H9 (cell line): Measurements from ENCODE around the gene UCKL1. TPM values are rescaled to one million over a fixed set of nuclear protein-coding genes. Genes with fewer than 3 reads are reported as not detected.

Experiments used
- DNase-seq: peaks from one replicate; pipeline ENCODE4 v3.0.0-alpha.2; 2017
- H2AFZ ChIP-seq: one replicate; pipeline ENCODE4 v1.6.1; 2013; ENCODE audit warnings: mild to moderate bottlenecking, low read length, control low read depth, moderate library complexity
- H2AK5ac ChIP-seq: 2 replicates; pipeline ENCODE4 v1.6.1; 2013; ENCODE audit warnings: low read length, control low read depth, mixed read lengths; ENCODE audit not compliant: insufficient read length
- H2BK120ac ChIP-seq: one replicate; pipeline ENCODE4 v1.6.1; 2013; ENCODE audit warnings: low read depth, mild to moderate bottlenecking, low read length, control low read depth, inconsistent platforms; ENCODE audit not compliant: poor library complexity, severe bottlenecking
- H2BK12ac ChIP-seq: 2 replicates; pipeline ENCODE4 v1.6.1; 2013; ENCODE audit warnings: low read length, control low read depth, mixed read lengths, low read depth; ENCODE audit not compliant: insufficient read length
- H2BK15ac ChIP-seq: 2 replicates; pipeline ENCODE4 v1.6.1; 2013; ENCODE audit warnings: low read depth, low read length, control low read depth
- H2BK20ac ChIP-seq: one replicate; pipeline ENCODE4 v1.6.1; 2013; ENCODE audit warnings: low read depth, mild to moderate bottlenecking, low read length, control low read depth, inconsistent platforms; ENCODE audit not compliant: poor library complexity, severe bottlenecking
- H2BK5ac ChIP-seq: 2 replicates; pipeline ENCODE4 v1.6.1; 2013; ENCODE audit warnings: low read length, control low read depth, mixed read lengths; ENCODE audit not compliant: insufficient read length
- H3K14ac ChIP-seq: 2 replicates; pipeline ENCODE4 v1.6.1; 2013; ENCODE audit warnings: low read length, control low read depth; ENCODE audit not compliant: insufficient read depth
- H3K18ac ChIP-seq: 2 replicates; pipeline ENCODE4 v1.6.1; 2013; ENCODE audit warnings: low read depth, mild to moderate bottlenecking, mixed read lengths, low read length, control low read depth; ENCODE audit not compliant: insufficient read length
- H3K23ac ChIP-seq: 2 replicates; pipeline ENCODE4 v1.6.1; 2013; ENCODE audit warnings: low read length, control low read depth, mixed read lengths, low read depth; ENCODE audit not compliant: insufficient read length
- H3K23me2 ChIP-seq: 2 replicates; pipeline ENCODE4 v1.6.1; 2013; ENCODE audit warnings: low read depth, mild to moderate bottlenecking, mixed read lengths, low read length, control low read depth; ENCODE audit not compliant: insufficient read length, poor library complexity, severe bottlenecking
- H3K27ac ChIP-seq: 2 replicates; pipeline ENCODE4 v1.5.1; 2013; ENCODE audit warnings: low read length, control low read depth, mixed read lengths, low read depth; ENCODE audit not compliant: insufficient read length
- H3K27me3 ChIP-seq: 2 replicates; pipeline ENCODE4 v1.6.1; 2013; ENCODE audit warnings: low read length, control low read depth, inconsistent platforms; ENCODE audit not compliant: insufficient read depth
- H3K4ac ChIP-seq: 2 replicates; pipeline ENCODE4 v1.6.1; 2013; ENCODE audit warnings: low read depth, mild to moderate bottlenecking, control low read depth, inconsistent platforms, low read length, moderate library complexity
- H3K4me1 ChIP-seq: 2 replicates; pipeline ENCODE4 v1.6.1; 2013; ENCODE audit warnings: low read length, control low read depth, inconsistent platforms; ENCODE audit not compliant: insufficient read depth
- H3K4me2 ChIP-seq: 2 replicates; pipeline ENCODE4 v1.6.1; 2013; ENCODE audit warnings: low read length, control low read depth, mixed read lengths; ENCODE audit not compliant: insufficient read length, insufficient read depth
- H3K56ac ChIP-seq: 2 replicates; pipeline ENCODE4 v1.6.1; 2013; ENCODE audit warnings: low read depth, mild to moderate bottlenecking, mixed read lengths, low read length, control low read depth; ENCODE audit not compliant: insufficient read length
- H3K79me1 ChIP-seq: 2 replicates; pipeline ENCODE4 v1.6.1; 2013; ENCODE audit warnings: low read depth, mild to moderate bottlenecking, moderate library complexity, low read length, control low read depth, inconsistent platforms; ENCODE audit not compliant: insufficient read depth, poor library complexity, severe bottlenecking
- H3K79me2 ChIP-seq: 2 replicates; pipeline ENCODE4 v1.6.1; 2013; ENCODE audit warnings: low read length, control low read depth, inconsistent platforms; ENCODE audit not compliant: insufficient read depth
- H3K9ac ChIP-seq: 2 replicates; pipeline ENCODE4 v1.6.1; 2013; ENCODE audit warnings: low read length, control low read depth, mixed read lengths; ENCODE audit not compliant: insufficient read length; ENCODE audit errors: extremely low read depth
- H3K9me3 ChIP-seq: one replicate; pipeline ENCODE4 v1.6.1; 2013; ENCODE audit warnings: low read depth, low read length, inconsistent platforms; ENCODE audit not compliant: control insufficient read depth
- H3T11ph ChIP-seq: one replicate; pipeline ENCODE4 v1.6.1; 2013; ENCODE audit warnings: mild to moderate bottlenecking, low read length, control low read depth, inconsistent platforms
- H4K20me1 ChIP-seq: one replicate; pipeline ENCODE4 v1.6.1; 2013; ENCODE audit not compliant: control insufficient read depth, insufficient read length, insufficient read depth
- H4K5ac ChIP-seq: 2 replicates; pipeline ENCODE4 v1.6.1; 2013; ENCODE audit warnings: low read depth, mild to moderate bottlenecking, mixed read lengths, low read length, control low read depth; ENCODE audit not compliant: insufficient read length
- H4K8ac ChIP-seq: replicated peaks from 2 replicates; pipeline ENCODE4 v1.6.1; 2013; ENCODE audit warnings: low read length, control low read depth, mixed read lengths, low read depth; ENCODE audit not compliant: insufficient read length
- H4K91ac ChIP-seq: 2 replicates; pipeline ENCODE4 v1.6.1; 2013; ENCODE audit warnings: low read depth, mild to moderate bottlenecking, moderate library complexity, mixed read lengths, low read length, control low read depth; ENCODE audit not compliant: insufficient read length
- H3K27ac Mint-ChIP-seq, 3 experiments: 2 replicates in 2 of 3; 3 replicates in 1 of 3; pipeline ENCODE4 v1.8.0; 2020 to 2021; ENCODE audit warnings: mixed read lengths in 3 of 3, mild to moderate bottlenecking in 1 of 3, moderate library complexity in 1 of 3
- H3K27me3 Mint-ChIP-seq: 2 replicates; pipeline ENCODE4 v1.8.0; 2021; ENCODE audit warnings: low read depth, mild to moderate bottlenecking, moderate library complexity, mixed read lengths
- H3K36me3 Mint-ChIP-seq, 3 experiments: 2 replicates in 2 of 3; 3 replicates in 1 of 3; pipeline ENCODE4 v1.8.0; 2020 to 2021; ENCODE audit warnings: low read depth in 3 of 3, mixed read lengths in 3 of 3; ENCODE audit not compliant: insufficient read depth in 1 of 3
- H3K4me1 Mint-ChIP-seq, 2 experiments: 2 replicates each; pipeline ENCODE4 v1.8.0; 2020; ENCODE audit warnings: mixed read lengths in 2 of 2
- H3K4me3 Mint-ChIP-seq, 2 experiments: 2 replicates in 1 of 2; 3 replicates in 1 of 2; pipeline ENCODE4 v1.8.0; 2020 to 2021; ENCODE audit warnings: mild to moderate bottlenecking in 2 of 2, mixed read lengths in 2 of 2, moderate library complexity in 1 of 2
- H3K9me3 Mint-ChIP-seq, 2 experiments: 2 replicates in 1 of 2; 3 replicates in 1 of 2; pipeline ENCODE4 v1.8.0; 2020; ENCODE audit warnings: mild to moderate bottlenecking in 2 of 2, mixed read lengths in 2 of 2, moderate library complexity in 1 of 2
- WGBS: extraction: QIAGEN DNeasy Blood & Tissue Kit; methylation state at CpG from one replicate; pipeline ENCODE4 v1.1.7; 2013; ENCODE audit warnings: missing lambda C conversion rate, low lambda C conversion rate, mixed read lengths; ENCODE audit not compliant: insufficient read length; ENCODE audit errors: extremely low coverage; 5-methylcytosine and 5-hydroxymethylcytosine counted together
- total RNA-seq: library from RNA; stranded (reverse); gene quantifications from 2 replicates; pipeline ENCODE4 v1.2.1, GENCODE V29; 2021
- TF ChIP-seq, protein P1 (sequence below): fragments of 200-600 bp; sonication (generic); conservative IDR thresholded peaks from 3 replicates; pipeline ENCODE4 v1.8.0; 2021; ENCODE audit warnings: antibody characterized with exemption, mild to moderate bottlenecking

Gene UCKL1
- total RNA-seq, 1 experiment from 2014 or later, result 40.9 TPM

DNA sequence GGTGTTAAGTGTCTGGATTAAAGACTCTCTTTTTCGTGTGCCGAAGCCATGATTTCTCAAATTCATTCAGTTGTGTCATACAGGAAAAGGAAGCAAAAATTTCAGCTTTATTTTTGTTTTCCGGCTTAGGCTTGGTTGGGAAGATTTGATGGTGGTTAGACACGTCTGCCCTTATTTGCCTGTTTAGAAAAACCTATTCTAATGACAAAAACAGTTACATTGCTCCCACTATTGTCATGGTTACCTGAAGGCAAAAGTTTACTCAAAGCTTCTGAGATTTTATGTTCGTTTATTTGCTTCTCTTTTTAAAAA lies 60.3 kb downstream of the UCKL1 start:
- Histone ChIP-seq H4K8ac (no peak overlapping the region), H3K4ac (no peak overlapping the region), H3K56ac (no peak overlapping the region), H2BK20ac (no peak overlapping the region), H3K14ac (no peak overlapping the region), H2AFZ (no peak overlapping the region), H3K23ac (no peak overlapping the region), H2AK5ac (no peak overlapping the region), H3K9ac (peak overlapping the region; percentile 46), H4K20me1 (no peaks in the 10 kb centered on the region), H3T11ph (no peak overlapping the region), H3K4me2 (peak overlapping the region; percentile 66), H3K79me2 (peaks cover 11% of the 10 kb centered on the region; the same call in 1 of the 2 replicates), H3K18ac (no peak overlapping the region), H3K27ac (no peak overlapping the region), H4K91ac (no peak overlapping the region), H3K27me3 (no peaks in the 10 kb centered on the region), H4K5ac (no peak overlapping the region), H3K4me1 (0 out of 2 replicates have a peak, but pooled peaks cover 2% of the 10 kb centered on the region), H2BK5ac (no peak overlapping the region), H3K23me2 (peaks cover 6% of the 10 kb centered on the region), H2BK12ac (no peak overlapping the region), H3K9me3 (no peaks in the 10 kb centered on the region), H2BK15ac (no peak overlapping the region), H3K79me1 (no peaks in the 10 kb centered on the region), H2BK120ac (no peak overlapping the region)
- TF ChIP-seq, protein P1, sequence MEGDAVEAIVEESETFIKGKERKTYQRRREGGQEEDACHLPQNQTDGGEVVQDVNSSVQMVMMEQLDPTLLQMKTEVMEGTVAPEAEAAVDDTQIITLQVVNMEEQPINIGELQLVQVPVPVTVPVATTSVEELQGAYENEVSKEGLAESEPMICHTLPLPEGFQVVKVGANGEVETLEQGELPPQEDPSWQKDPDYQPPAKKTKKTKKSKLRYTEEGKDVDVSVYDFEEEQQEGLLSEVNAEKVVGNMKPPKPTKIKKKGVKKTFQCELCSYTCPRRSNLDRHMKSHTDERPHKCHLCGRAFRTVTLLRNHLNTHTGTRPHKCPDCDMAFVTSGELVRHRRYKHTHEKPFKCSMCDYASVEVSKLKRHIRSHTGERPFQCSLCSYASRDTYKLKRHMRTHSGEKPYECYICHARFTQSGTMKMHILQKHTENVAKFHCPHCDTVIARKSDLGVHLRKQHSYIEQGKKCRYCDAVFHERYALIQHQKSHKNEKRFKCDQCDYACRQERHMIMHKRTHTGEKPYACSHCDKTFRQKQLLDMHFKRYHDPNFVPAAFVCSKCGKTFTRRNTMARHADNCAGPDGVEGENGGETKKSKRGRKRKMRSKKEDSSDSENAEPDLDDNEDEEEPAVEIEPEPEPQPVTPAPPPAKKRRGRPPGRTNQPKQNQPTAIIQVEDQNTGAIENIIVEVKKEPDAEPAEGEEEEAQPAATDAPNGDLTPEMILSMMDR, result no peak
- Mint-ChIP-seq H3K27ac (peak overlapping the region in 1 of 3 experiments; percentile 66; a peak in 1 of 7 replicates), H3K27me3 (no peaks in the 10 kb centered on the region), H3K9me3 (no peaks in the 10 kb centered on the region), H3K4me1 (peaks cover 16 to 17% of the 10 kb centered on the region in 2 experiments), H3K4me3 (peak overlapping the region; percentile 75 to 89), H3K36me3 (peaks cover 0 to 14% (median 7%) of the 10 kb centered on the region in 3 experiments; a peak in 4 of 7 replicates)
- DNase-seq, result no peak
- WGBS, result no CpG with 5 or more reads among the region's 5 CpGs
